ENCODE measurements around the gene CAMKMT. TPM values are rescaled to one million over a fixed set of nuclear protein-coding genes. Genes with fewer than 3 reads are reported as not detected.

CAMKMT gene
- total RNA-seq, 1 experiment from 2014 or later = 17.4 TPM

GRCh38 chr2:44822174-44822573 is 460.4 kb downstream of the CAMKMT start:
- Histone ChIP-seq H4K91ac (ENCODE audit: insufficient read length, low read depth, low read length) (no peak overlapping the region), H2BK15ac (ENCODE audit: low read depth, low read length) (no peak overlapping the region), H4K8ac (replicated peaks; ENCODE audit: insufficient read length, low read depth, low read length) (no peak overlapping the region), H3K4me1 (ENCODE audit: insufficient read depth, low read length) (no peaks in the 10 kb centered on the region), H3K23me2 (ENCODE audit: insufficient read length, low read depth, low read length, poor library complexity, severe bottlenecking) (no peaks in the 10 kb centered on the region), H3K9ac (ENCODE audit: extremely low read depth, insufficient read length, low read length) (no peak overlapping the region), H3K14ac (ENCODE audit: insufficient read depth, low read length) (no peak overlapping the region), H3K79me2 (ENCODE audit: insufficient read depth, low read length) (no peaks in the 10 kb centered on the region), H2BK20ac (ENCODE audit: low read depth, low read length, poor library complexity, severe bottlenecking) (no peak overlapping the region), H3K23ac (ENCODE audit: insufficient read length, low read depth, low read length) (no peak overlapping the region), H3K4ac (ENCODE audit: low read depth, low read length) (no peak overlapping the region), H4K5ac (ENCODE audit: insufficient read length, low read depth, low read length) (no peak overlapping the region), H3K18ac (ENCODE audit: insufficient read length, low read depth, low read length) (no peak overlapping the region), H2AFZ (ENCODE audit: low read length) (no peak overlapping the region), H3K56ac (ENCODE audit: insufficient read length, low read depth, low read length) (no peak overlapping the region), H3K4me2 (ENCODE audit: insufficient read depth, insufficient read length, low read length) (no peak overlapping the region), H4K20me1 (ENCODE audit: control insufficient read depth, insufficient read depth, insufficient read length) (no peaks in the 10 kb centered on the region), H3K27me3 (ENCODE audit: insufficient read depth, low read length) (no peaks in the 10 kb centered on the region), H2BK120ac (ENCODE audit: low read depth, low read length, poor library complexity, severe bottlenecking) (no peak overlapping the region), H3K79me1 (ENCODE audit: insufficient read depth, low read depth, low read length, poor library complexity, severe bottlenecking) (no peaks in the 10 kb centered on the region), H2AK5ac (ENCODE audit: insufficient read length, low read length) (no peak overlapping the region), H3T11ph (ENCODE audit: low read length) (no peak overlapping the region), H2BK5ac (ENCODE audit: insufficient read length, low read length) (no peak overlapping the region), H2BK12ac (ENCODE audit: insufficient read length, low read depth, low read length) (no peak overlapping the region), H3K27ac (ENCODE audit: insufficient read length, low read depth, low read length) (no peak overlapping the region), H3K9me3 (ENCODE audit: control insufficient read depth, low read depth, low read length) (no peaks in the 10 kb centered on the region)
- TF ChIP-seq CTCF (conservative IDR thresholded peaks at IDR 0.05) = no peak
- H3K4me1 Mint-ChIP-seq = peaks cover 27 to 29% of the 10 kb centered on the region in 2 experiments
- no CpG with 5 or more reads among the region's 6 CpGs for WGBS (ENCODE audit: extremely low coverage, insufficient read length, low lambda C conversion rate)
- H3K27ac Mint-ChIP-seq = no peak overlapping the region
- DNase-seq = no peak
- no peak overlapping the region for H3K4me3 Mint-ChIP-seq
- peaks cover 0 to 13% (median 0%) of the 10 kb centered on the region in 3 experiments; a peak in 2 of 7 replicates for H3K36me3 Mint-ChIP-seq (ENCODE audit: insufficient read depth in 1 of 3, low read depth in 3 of 3)
- peaks cover 3 to 6% of the 10 kb centered on the region in 2 experiments; a peak in 3 of 5 replicates for H3K9me3 Mint-ChIP-seq
- H3K27me3 Mint-ChIP-seq (ENCODE audit: low read depth) = no peaks in the 10 kb centered on the region; the same call in 1 of the 2 replicates

Other genes starting within 250 kb of the CAMKMT start
- gene PPM1B, start 193.1 kb upstream of the CAMKMT start, total RNA-seq (2021) = 148 and 156 TPM in 2 replicates
- gene SLC3A1, start 86.5 kb upstream of the CAMKMT start, total RNA-seq (2021) = 0.15 and 0.17 TPM in 2 replicates
- gene PREPL, start 453 bp upstream of the CAMKMT start, total RNA-seq (2021) = 29.4 and 30.1 TPM in 2 replicates

Data from H9 (cell line).